Cardiac fibroblast (primary cell): Measurements from ENCODE around the gene CRYBG2.

ENCODE experiments used
- DNase-seq, 2 donors: peaks; one replicate each; pipeline versions ENCODE4 v3.0.0 to v3.0.0-alpha.2; 2010; ENCODE audit warnings: low read depth in 2 of 2
- H3K4me3 ChIP-seq, 2 donors: replicated peaks in 1 of 2; 1 replicate in 1 of 2; 2 replicates in 1 of 2; pipeline ENCODE4 v1.5.1; 2011; ENCODE audit warnings: low read depth in 2 of 2, low read length in 2 of 2, mild to moderate bottlenecking in 2 of 2, moderate library complexity in 1 of 2
- TF ChIP-seq, protein P1 (sequence below): IDR thresholded peaks from one replicate; pipeline ENCODE4 v1.5.1; 2011; ENCODE audit warnings: low read depth, mild to moderate bottlenecking, low read length, inconsistent platforms

CRYBG2 gene

DNA sequence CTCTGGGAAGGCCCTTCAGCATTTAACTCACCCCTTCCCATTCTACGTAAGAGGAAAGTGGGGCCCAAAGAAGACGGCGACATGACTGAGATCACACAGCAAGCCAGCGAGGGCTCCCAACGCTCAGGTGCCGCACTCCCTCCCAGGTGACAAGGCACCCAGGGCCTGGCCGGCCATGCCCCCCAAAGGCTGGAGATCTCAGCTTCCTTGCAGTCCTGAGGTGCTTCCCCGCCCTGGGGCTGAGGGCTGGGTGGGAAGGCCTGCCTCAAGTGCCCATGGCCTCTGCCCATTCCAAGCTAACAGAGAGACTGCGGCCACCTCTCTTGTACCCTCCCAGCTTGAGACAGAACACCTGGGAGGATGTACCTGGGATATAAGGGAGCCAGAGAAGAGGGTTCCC lies 1.0 kb upstream of the CRYBG2 start:
- no peak for DNase-seq
- no peak overlapping the region for H3K4me3 ChIP-seq
- TF ChIP-seq, protein P1, sequence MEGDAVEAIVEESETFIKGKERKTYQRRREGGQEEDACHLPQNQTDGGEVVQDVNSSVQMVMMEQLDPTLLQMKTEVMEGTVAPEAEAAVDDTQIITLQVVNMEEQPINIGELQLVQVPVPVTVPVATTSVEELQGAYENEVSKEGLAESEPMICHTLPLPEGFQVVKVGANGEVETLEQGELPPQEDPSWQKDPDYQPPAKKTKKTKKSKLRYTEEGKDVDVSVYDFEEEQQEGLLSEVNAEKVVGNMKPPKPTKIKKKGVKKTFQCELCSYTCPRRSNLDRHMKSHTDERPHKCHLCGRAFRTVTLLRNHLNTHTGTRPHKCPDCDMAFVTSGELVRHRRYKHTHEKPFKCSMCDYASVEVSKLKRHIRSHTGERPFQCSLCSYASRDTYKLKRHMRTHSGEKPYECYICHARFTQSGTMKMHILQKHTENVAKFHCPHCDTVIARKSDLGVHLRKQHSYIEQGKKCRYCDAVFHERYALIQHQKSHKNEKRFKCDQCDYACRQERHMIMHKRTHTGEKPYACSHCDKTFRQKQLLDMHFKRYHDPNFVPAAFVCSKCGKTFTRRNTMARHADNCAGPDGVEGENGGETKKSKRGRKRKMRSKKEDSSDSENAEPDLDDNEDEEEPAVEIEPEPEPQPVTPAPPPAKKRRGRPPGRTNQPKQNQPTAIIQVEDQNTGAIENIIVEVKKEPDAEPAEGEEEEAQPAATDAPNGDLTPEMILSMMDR: no peak

GRCh38 chr1:26353210-26353859 lies 595 bp downstream of the CRYBG2 start:
- TF ChIP-seq, protein P1: no peak
- DNase-seq: no peak
- no peak overlapping the region for H3K4me3 ChIP-seq

DNA sequence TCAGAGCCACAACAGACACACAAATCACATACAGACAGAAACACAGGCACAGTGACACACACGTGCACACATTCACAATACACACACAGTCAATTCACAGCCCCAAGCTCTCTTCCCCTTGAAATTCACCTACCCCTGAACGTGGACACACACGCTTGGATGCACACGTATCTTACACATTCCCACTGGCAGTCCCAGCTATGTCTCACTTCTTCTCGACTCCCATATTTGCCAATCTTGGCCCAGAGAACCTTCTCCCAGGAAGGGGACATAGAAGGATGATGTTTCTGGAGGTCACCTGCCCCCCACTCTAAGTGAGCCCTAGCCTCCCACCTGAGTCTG lies 1.6 kb downstream of the CRYBG2 start:
- H3K4me3 ChIP-seq: no peak overlapping the region
- TF ChIP-seq, protein P1: no peak
- peak in 1 of 2 donors; percentile 43 for DNase-seq

DNA sequence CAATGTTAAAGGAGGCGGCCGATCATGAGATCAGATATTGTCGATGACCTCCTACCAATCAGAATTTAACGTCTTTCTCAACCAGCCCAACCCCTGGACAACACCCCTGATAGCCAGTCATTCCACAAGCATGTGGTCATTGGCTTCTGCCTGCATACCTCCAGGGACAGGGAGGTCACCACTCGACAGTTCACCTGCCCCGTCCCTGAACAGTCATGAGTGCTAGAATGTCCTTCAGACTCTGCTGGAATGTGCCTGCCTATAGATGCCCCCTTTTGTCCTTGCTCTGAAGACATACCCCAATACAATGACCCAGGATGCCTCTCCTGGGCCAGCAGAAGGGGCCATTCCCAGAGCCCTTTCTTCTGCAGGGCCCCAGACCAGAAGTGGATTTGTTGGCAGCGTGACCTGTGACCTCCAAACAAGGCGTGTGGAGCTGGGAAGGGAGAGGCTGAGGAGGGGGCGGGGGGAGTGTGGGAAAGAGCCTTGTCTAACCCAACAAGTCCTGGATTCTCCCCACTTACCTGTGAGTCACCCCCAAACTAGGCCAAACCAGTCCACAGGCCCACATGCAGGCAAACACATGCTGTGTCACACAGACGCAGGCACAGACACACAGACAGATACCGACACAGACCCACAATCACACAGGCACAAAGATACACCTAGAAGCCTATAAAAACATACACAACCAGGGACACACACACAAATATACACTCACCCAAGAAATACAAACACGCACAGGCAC lies 2.2 kb downstream of the CRYBG2 start:
- TF ChIP-seq, protein P1: no peak
- H3K4me3 ChIP-seq: no peak overlapping the region
- DNase-seq: peak in 1 of 2 donors; percentile 67

DNA sequence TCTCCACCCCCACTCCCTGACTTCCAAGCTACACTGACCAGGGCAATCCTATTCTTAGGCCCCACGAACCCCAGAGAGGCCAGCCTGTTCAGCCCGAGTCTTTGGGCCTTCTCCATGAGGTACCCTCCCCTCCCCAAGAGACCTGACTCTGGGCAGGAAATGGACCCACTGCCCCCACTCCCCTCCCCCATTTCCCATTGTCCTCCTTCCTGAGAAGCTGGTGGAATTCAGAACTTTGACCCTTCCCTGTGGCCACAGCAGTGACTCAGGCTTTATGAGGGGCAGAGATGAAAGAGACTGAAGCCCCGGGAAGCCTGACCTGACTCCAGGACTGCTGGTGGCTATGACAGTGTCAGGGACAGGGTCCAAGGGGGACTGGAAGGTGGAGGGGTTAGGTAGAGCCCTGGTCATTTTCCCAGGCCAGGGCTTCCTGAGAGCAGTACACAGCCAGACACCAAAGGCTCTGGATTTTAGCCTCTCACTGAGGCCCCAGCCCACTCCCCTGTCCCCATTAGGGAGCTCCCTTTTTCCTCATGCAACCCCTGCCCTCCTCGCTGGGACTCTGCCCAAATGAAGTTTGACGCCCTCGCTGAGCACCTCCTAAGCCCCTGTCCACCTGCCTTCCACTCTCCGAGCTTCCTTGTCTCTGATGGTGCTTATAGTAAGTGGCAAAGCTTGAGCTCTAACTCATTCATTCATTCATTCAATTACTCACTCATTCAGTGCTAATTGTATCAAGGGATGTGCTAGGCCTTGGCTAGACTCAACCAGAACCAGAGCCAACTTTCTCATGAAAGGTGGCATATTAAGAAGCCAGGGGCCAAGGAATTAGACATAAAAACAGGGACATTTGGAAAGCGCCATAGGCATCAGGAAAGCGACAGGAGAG lies 3.0 kb downstream of the CRYBG2 start:
- H3K4me3 ChIP-seq: no peak overlapping the region
- TF ChIP-seq, protein P1: no peak
- peak; percentile 41 to 48 for DNase-seq

DNA sequence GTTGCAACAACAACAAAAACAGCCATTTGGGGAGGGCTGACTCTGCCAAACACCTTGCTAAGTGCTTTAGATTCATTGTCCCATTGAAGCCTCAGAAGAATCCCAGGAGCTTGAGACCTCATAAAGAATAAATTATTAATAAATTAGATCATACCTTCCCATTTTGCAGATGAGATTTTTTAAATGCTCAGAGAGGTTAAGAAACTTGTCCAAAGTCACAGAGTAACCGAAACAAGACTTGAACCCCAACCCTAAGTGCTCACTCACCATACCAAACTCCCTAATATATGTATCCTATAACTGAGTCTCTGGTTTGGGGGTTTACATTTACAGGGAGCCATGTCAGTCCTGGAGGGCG lies 3.6 kb downstream of the CRYBG2 start:
- no peak overlapping the region for H3K4me3 ChIP-seq
- TF ChIP-seq, protein P1: no peak
- no peak for DNase-seq
